OCI-LY7 (cell line): ENCODE results near the gene KREMEN1. TPM values are rescaled to one million over a fixed set of nuclear protein-coding genes. Genes with fewer than 3 reads are reported as not detected.
A peak's percentile ranks its signal among the peaks of the same experiment; 100 is the strongest.

ENCODE experiments used
- BruUV-seq: library from RNA; stranded (reverse); fragments of 400-500 nt; replicated peaks from 2 replicates; lab custom pipeline; 2021; lab: Mats Ljungman, UMichigan
- CTCF ChIA-PET: fragments of 300-600 bp; sonication (Branson Sonifier 250); formaldehyde crosslinking; loops from one replicate; lab custom pipeline; 2022; ENCODE audit warnings: antibody characterized with exemption; ENCODE audit not compliant: unreplicated experiment; lab: Charles Lee
- POLR2A ChIA-PET: fragments of 300-600 bp; sonication (Branson Sonifier 250); formaldehyde crosslinking; loops from one replicate; lab custom pipeline; 2022; ENCODE audit warnings: antibody characterized with exemption; lab: Charles Lee
- DNase-seq: peaks from one replicate; pipeline ENCODE4 v3.0.0-alpha.2; 2015; ENCODE audit warnings: low spot score
- H2AFZ ChIP-seq: fragments of 200-600 bp; sonication (generic), shearing (Covaris generic); 2 replicates; pipeline ENCODE4 v1.6.1; 2014; ENCODE audit warnings: mild to moderate bottlenecking, antibody characterized with exemption, low read length, moderate library complexity
- H3K27ac ChIP-seq: fragments of 200-600 bp; sonication (generic); 2 replicates; pipeline ENCODE4 v1.5.1; 2014; ENCODE audit warnings: mixed run types, low read depth, mild to moderate bottlenecking, moderate library complexity, low read length, inconsistent platforms; ENCODE audit not compliant: poor library complexity, severe bottlenecking
- H3K36me3 ChIP-seq: fragments of 200-600 bp; sonication (generic); 2 replicates; pipeline ENCODE4 v1.6.1; 2014; ENCODE audit warnings: mild to moderate bottlenecking, antibody characterized with exemption, low read length, moderate library complexity, mixed read lengths; ENCODE audit not compliant: insufficient read depth
- H3K4me1 ChIP-seq: fragments of 200-600 bp; sonication (generic); 2 replicates; pipeline ENCODE4 v1.5.1; 2014; ENCODE audit warnings: mild to moderate bottlenecking, low read length; ENCODE audit not compliant: insufficient read depth, poor library complexity, severe bottlenecking
- H3K4me2 ChIP-seq: fragments of 200-600 bp; sonication (generic); 2 replicates; pipeline ENCODE4 v1.6.1; 2014; ENCODE audit warnings: mild to moderate bottlenecking, low read length
- H3K4me3 ChIP-seq: fragments of 200-600 bp; sonication (generic); 2 replicates; pipeline ENCODE4 v1.5.1; 2014; ENCODE audit warnings: mild to moderate bottlenecking, low read depth, low read length; ENCODE audit not compliant: poor library complexity, severe bottlenecking
- H3K79me2 ChIP-seq: fragments of 200-600 bp; sonication (generic); 2 replicates; pipeline ENCODE4 v1.6.1; 2016; ENCODE audit warnings: low read depth, mild to moderate bottlenecking, low read length, moderate library complexity, mixed read lengths; ENCODE audit not compliant: insufficient read depth
- H3K9me2 ChIP-seq: fragments of 200-600 bp; sonication (generic); 2 replicates; pipeline ENCODE4 v1.6.1; 2016; ENCODE audit warnings: mild to moderate bottlenecking, low read length, mixed read lengths; ENCODE audit not compliant: insufficient read depth
- H3K9me3 ChIP-seq: fragments of 200-600 bp; sonication (generic); 2 replicates; pipeline ENCODE4 v1.6.1; 2014; ENCODE audit warnings: mild to moderate bottlenecking, mixed run types, low read length, mixed read lengths
- H4K20me1 ChIP-seq: fragments of 200-600 bp; sonication (generic); 2 replicates; pipeline ENCODE4 v1.6.1; 2014; ENCODE audit warnings: mild to moderate bottlenecking, antibody characterized with exemption, low read length, moderate library complexity, mixed read lengths; ENCODE audit not compliant: insufficient read depth
- EZH2phosphoT487 ChIP-seq: fragments of 200-600 bp; sonication (generic); IDR thresholded peaks from 2 replicates; pipeline ENCODE4 v1.6.1; 2018; ENCODE audit warnings: low read depth, borderline replicate concordance, mild to moderate bottlenecking, mixed run types, antibody characterized with exemption, low read length, moderate library complexity, mixed read lengths
- intact Hi-C: fragments of 100-400 bp; cut with micrococcal nuclease; formaldehyde crosslinking; loops from one replicate; pipeline ENCODE4 v1.10.0; 2022; ENCODE audit not compliant: unreplicated experiment
- total RNA-seq, 2 experiments: library from RNA; depleted of rRNA in 1 of 2; stranded (reverse); fragments of >200 nt in 1 of 2; shearing (Covaris generic) in 1 of 2; gene quantifications; 2 replicates each; pipeline ENCODE4 v1.2.3, GENCODE V29; 2014 to 2022
- TF ChIP-seq, protein P1 (sequence below): fragments of 200-600 bp; sonication (generic); conservative IDR thresholded peaks from 2 replicates; pipeline ENCODE4 v1.5.1; 2014; ENCODE audit warnings: mild to moderate bottlenecking, antibody characterized with exemption, low read length, moderate library complexity, mixed read lengths

Gene KREMEN1
- total RNA-seq, 2 experiments from 2014 or later: not detected

DNA sequence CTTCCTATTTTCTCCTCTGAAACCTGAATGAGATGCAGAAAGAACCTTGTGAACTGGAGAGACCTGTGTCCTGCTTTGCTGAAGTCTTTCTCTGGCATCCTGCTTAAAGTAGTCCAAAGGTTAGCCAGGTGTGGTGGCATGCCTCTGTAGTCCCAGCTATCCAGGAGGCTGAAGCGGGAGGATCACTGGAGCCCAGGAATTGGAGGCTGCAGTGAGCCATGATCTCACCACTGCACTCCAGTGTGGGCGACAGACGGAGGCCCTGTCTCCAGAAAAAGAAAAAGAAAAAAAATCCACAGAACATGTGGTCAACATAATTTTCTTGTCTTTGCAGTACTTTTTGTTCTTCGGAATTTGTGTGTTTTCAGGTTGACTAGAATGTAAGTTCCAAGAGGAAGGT lies 2.3 kb upstream of the KREMEN1 start:
- Histone ChIP-seq H4K20me1 (no peaks in the 10 kb centered on the region), H3K9me3 (no peaks in the 10 kb centered on the region), H3K36me3 (no peaks in the 10 kb centered on the region), H3K79me2 (no peaks in the 10 kb centered on the region), H3K4me1 (no peaks in the 10 kb centered on the region), H3K27ac (no peak overlapping the region), H3K9me2 (no peaks in the 10 kb centered on the region), H3K4me3 (no peak overlapping the region), H2AFZ (no peak overlapping the region), H3K4me2 (no peak overlapping the region)
- no peak for TF ChIP-seq EZH2phosphoT487
- no peak for DNase-seq
- no TSS peak for BruUV-seq
- POLR2A ChIA-PET: no interaction called here
- CTCF ChIA-PET: no interaction called here
- intact Hi-C loops: no loop called here

DNA sequence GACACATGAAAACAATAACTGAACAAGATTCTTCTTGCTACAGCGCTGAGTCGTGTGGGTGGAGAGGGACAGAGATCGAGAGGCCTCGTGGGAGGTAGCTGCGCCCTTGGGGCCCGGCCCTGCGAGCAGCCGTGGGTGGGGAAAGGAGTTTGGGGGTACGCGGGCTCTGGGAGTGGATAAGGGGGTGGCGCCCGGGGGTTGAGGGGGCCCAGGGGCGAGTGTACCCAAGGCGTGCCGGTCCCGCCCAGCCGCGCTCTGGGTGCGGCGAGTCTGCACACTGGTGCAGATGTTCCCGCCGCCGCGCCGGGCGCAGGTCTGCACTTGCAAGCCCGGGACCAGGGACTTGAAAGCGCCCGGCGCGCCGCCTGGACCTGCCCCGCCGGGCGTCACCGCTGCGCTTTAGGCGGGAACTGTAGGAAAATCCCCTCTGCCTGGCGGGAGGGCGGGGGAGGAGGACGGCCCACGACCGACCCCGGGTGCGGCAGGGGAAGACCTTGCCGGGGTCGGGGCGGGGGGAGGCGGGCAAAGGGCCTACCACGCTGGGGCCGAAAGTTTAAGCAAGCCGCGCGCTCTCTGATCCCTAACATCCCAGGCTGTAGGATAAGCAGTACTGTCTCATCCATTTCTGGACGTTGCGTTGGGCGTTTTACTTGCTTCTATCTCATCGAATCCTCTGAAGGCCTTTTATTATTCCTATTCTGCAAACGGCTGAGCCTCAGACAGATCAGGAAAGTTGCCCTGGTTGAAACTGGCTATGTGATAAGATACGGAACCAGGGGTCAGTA lies 1.4 kb upstream of the KREMEN1 start:
- no peaks in the 10 kb centered on the region for H3K79me2 ChIP-seq
- H2AFZ ChIP-seq: no peak overlapping the region
- no peak overlapping the region for H3K4me2 ChIP-seq
- POLR2A ChIA-PET: no interaction called here
- no peak overlapping the region for H3K4me3 ChIP-seq
- no peak for TF ChIP-seq EZH2phosphoT487
- TF ChIP-seq, protein P1, sequence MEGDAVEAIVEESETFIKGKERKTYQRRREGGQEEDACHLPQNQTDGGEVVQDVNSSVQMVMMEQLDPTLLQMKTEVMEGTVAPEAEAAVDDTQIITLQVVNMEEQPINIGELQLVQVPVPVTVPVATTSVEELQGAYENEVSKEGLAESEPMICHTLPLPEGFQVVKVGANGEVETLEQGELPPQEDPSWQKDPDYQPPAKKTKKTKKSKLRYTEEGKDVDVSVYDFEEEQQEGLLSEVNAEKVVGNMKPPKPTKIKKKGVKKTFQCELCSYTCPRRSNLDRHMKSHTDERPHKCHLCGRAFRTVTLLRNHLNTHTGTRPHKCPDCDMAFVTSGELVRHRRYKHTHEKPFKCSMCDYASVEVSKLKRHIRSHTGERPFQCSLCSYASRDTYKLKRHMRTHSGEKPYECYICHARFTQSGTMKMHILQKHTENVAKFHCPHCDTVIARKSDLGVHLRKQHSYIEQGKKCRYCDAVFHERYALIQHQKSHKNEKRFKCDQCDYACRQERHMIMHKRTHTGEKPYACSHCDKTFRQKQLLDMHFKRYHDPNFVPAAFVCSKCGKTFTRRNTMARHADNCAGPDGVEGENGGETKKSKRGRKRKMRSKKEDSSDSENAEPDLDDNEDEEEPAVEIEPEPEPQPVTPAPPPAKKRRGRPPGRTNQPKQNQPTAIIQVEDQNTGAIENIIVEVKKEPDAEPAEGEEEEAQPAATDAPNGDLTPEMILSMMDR: no peak
- H3K36me3 ChIP-seq: no peaks in the 10 kb centered on the region
- no peaks in the 10 kb centered on the region for H3K9me2 ChIP-seq
- H3K27ac ChIP-seq: no peak overlapping the region
- CTCF ChIA-PET: no interaction called here
- H3K9me3 ChIP-seq: no peaks in the 10 kb centered on the region
- H3K4me1 ChIP-seq: no peaks in the 10 kb centered on the region
- H4K20me1 ChIP-seq: no peaks in the 10 kb centered on the region
- BruUV-seq: no TSS peak
- intact Hi-C loops: no loop called here
- no peak for DNase-seq

DNA sequence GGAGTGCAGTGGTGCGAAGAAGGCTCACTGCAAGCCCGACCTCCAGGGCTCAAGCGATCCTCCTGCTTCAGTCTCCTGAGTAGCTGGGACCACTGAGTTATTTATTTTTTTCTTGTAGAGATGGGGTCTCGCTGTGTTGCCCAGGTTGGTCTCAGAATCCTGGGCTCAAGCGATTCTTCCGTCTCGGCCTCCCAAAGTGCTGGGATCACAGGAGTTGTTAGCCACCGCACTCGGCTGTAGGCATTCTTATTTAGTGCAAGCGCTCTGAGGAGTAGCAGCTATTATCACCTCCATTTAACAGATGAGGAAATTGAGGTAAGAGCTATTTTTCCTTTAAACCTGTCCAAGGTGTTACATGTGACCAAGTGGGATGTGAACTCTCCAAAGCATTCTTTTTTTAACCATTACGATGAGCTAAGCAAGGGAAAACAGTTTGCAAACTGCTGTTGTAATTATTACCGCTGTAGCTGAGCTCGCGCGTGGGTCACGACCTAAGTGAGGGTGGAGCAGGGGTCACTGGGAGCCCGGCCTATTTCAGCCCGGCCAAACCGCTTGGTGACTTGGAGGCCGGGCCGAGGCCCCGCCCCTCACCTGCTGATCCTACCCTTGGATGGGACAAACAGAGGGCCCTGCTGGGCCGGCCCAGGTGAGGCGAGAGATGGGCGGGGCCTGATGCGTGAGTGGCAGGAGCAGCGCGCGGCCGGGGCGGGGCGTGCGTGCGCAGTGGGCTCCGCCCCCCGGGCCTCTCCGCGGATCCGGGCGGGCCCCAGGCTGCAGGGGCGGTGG lies 449 bp upstream of the KREMEN1 start:
- POLR2A ChIA-PET: no interaction called here
- peak; percentile 72 for DNase-seq
- H3K27ac ChIP-seq: no peak overlapping the region
- H2AFZ ChIP-seq: no peak overlapping the region
- H3K79me2 ChIP-seq: no peaks in the 10 kb centered on the region
- intact Hi-C loops: no loop called here
- no peak for TF ChIP-seq EZH2phosphoT487
- TF ChIP-seq, protein P1: no peak
- BruUV-seq: no TSS peak
- H4K20me1 ChIP-seq: no peaks in the 10 kb centered on the region
- H3K36me3 ChIP-seq: no peaks in the 10 kb centered on the region
- no peaks in the 10 kb centered on the region for H3K9me3 ChIP-seq
- peak overlapping the region; percentile 46; the same call in 1 of the 2 replicates for H3K4me2 ChIP-seq
- no peaks in the 10 kb centered on the region for H3K9me2 ChIP-seq
- H3K4me1 ChIP-seq: no peaks in the 10 kb centered on the region
- CTCF ChIA-PET: no interaction called here
- no peak overlapping the region for H3K4me3 ChIP-seq
